DOHH2 (cell line): ENCODE measurements around the gene RPL29.

Experiments used
- H3F3A ChIP-seq: fragments of 200-600 bp; sonication (generic), shearing (Covaris generic); 2 replicates; pipeline ENCODE4 v1.6.0; 2016; ENCODE audit warnings: antibody characterized with exemption, mild to moderate bottlenecking; ENCODE audit not compliant: control insufficient read depth, insufficient read depth
- H3K27ac ChIP-seq: fragments of 200-600 bp; sonication (generic); 2 replicates; pipeline ENCODE4 v1.5.1; 2014; ENCODE audit warnings: low read depth, mild to moderate bottlenecking, low read length, moderate library complexity
- H3K27me3 ChIP-seq: fragments of 200-600 bp; sonication (generic); 2 replicates; pipeline ENCODE4 v1.6.1; 2014; ENCODE audit warnings: mild to moderate bottlenecking, low read length, mixed read lengths; ENCODE audit not compliant: control insufficient read depth
- H3K36me3 ChIP-seq: fragments of 200-600 bp; sonication (generic); 2 replicates; pipeline ENCODE4 v1.6.1; 2014; ENCODE audit warnings: mild to moderate bottlenecking, low read length, moderate library complexity, mixed read lengths; ENCODE audit not compliant: control insufficient read depth
- H3K4me1 ChIP-seq: fragments of 200-600 bp; sonication (generic); 2 replicates; pipeline ENCODE4 v1.6.1; 2014; ENCODE audit warnings: mild to moderate bottlenecking, low read length, mixed read lengths; ENCODE audit not compliant: control insufficient read depth
- H3K4me2 ChIP-seq: fragments of 200-600 bp; sonication (generic); 2 replicates; pipeline ENCODE4 v1.6.0; 2014; ENCODE audit warnings: mild to moderate bottlenecking, low read length, moderate library complexity
- H3K4me3 ChIP-seq: fragments of 200-600 bp; sonication (generic); 2 replicates; pipeline ENCODE4 v1.5.1; 2014; ENCODE audit warnings: mild to moderate bottlenecking, low read length, mixed read lengths
- H3K79me2 ChIP-seq: fragments of 200-600 bp; sonication (generic); 2 replicates; pipeline ENCODE4 v1.6.1; 2014; ENCODE audit warnings: mild to moderate bottlenecking, low read length, mixed read lengths; ENCODE audit not compliant: control insufficient read depth
- H3K9me2 ChIP-seq: fragments of 200-600 bp; sonication (generic); replicated peaks from 2 replicates; pipeline ENCODE4 v1.6.1; 2014; ENCODE audit warnings: mild to moderate bottlenecking, low read length, mixed read lengths; ENCODE audit not compliant: control insufficient read depth
- H3K9me3 ChIP-seq: fragments of 200-600 bp; sonication (generic); 2 replicates; pipeline ENCODE4 v1.6.1; 2014; ENCODE audit warnings: antibody characterized with exemption, low read length, mixed read lengths; ENCODE audit not compliant: control insufficient read depth, insufficient read depth
- H4K20me1 ChIP-seq: fragments of 200-600 bp; sonication (generic); 2 replicates; pipeline ENCODE4 v1.6.0; 2014; ENCODE audit warnings: low read depth, mild to moderate bottlenecking, antibody characterized with exemption, low read length, moderate library complexity; ENCODE audit not compliant: control insufficient read depth, insufficient read depth
- CTCF ChIP-seq: fragments of 200-600 bp; sonication (generic); IDR thresholded peaks from one replicate; pipeline ENCODE4 v1.5.1; 2014; ENCODE audit warnings: antibody characterized with exemption, mild to moderate bottlenecking, low read depth, low read length; ENCODE audit not compliant: poor library complexity, severe bottlenecking
- EZH2phosphoT487 ChIP-seq: fragments of 200-600 bp; sonication (generic); IDR thresholded peaks from 2 replicates; pipeline ENCODE4 v1.6.1; 2017; ENCODE audit warnings: borderline replicate concordance, mild to moderate bottlenecking, antibody characterized with exemption, low read length, moderate library complexity, mixed read lengths

RPL29 gene

DNA sequence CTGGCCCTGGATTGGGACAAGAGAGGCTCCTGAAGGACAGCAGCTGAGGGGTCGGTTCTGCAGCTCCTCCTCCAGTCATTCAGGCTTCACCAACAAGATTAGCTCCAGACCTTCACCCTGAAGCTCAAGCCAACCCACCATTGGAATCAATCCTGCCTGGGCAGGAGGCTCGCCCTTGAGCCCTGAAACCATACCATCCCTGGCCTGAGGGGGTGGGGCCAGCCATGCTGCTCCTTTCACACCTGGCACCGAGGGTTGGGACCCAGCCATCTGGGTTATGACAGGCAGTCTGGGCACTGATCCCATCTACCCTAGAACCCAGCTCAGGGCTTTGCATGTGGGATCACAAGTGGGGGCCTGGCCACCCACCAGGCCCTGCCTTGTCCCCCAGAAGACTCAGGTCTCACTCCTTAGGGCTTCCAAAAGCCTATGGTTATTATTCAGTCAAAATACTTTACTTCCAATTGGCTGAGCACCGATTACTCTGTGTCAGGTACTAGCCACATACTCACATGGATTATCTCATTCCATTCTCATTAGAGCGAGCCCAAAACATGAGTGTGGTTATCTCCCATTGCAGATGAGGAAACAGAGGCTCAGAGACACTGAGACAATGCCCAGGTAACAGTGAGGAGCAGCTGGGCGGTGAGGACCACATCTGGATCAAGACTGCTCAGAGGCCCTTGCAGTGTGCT, 24.9 kb downstream of the RPL29 start:
- peaks cover 22% of the 10 kb centered on the region; the same call in 1 of the 2 replicates for H3F3A ChIP-seq
- no peaks in the 10 kb centered on the region; the same call in 1 of the 2 replicates for H4K20me1 ChIP-seq
- H3K36me3 ChIP-seq, result peaks cover 13% of the 10 kb centered on the region
- no peak overlapping the region for H3K4me3 ChIP-seq
- H3K9me2 ChIP-seq, result no peaks in the 10 kb centered on the region
- H3K27me3 ChIP-seq, result peaks cover 17% of the 10 kb centered on the region
- TF ChIP-seq CTCF, result no peak
- H3K27ac ChIP-seq, result no peak overlapping the region
- no peaks in the 10 kb centered on the region for H3K9me3 ChIP-seq
- peaks cover 31% of the 10 kb centered on the region for H3K4me1 ChIP-seq
- H3K79me2 ChIP-seq, result peaks cover 25% of the 10 kb centered on the region
- H3K4me2 ChIP-seq, result no peak overlapping the region

DNA sequence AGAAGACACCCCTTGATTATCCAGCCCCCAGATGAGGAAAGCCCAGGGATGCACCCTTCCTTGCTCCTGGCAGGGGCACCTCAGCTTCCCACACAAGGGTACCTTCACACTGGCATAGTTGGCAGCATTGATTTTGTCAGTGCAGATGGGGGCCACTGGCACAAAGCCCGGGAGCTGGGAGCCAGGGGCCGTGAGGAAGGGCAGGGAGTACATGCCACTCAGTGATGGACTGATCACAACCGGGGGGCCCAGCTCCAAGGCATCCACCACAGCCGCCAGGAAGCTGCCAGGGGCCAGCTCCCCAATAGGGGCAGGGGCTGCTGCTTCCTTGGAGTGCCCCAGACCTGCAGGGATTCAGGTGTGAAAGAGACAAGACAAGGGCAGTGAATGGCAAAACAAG, 25.9 kb downstream of the RPL29 start:
- H3K4me1 ChIP-seq, result peaks cover 25% of the 10 kb centered on the region
- peaks cover 21% of the 10 kb centered on the region for H3K79me2 ChIP-seq
- no peak overlapping the region for H3K4me3 ChIP-seq
- H4K20me1 ChIP-seq, result no peaks in the 10 kb centered on the region; the same call in 1 of the 2 replicates
- peaks cover 24% of the 10 kb centered on the region for H3K27me3 ChIP-seq
- no peaks in the 10 kb centered on the region for H3K9me3 ChIP-seq
- TF ChIP-seq CTCF, result no peak
- TF ChIP-seq EZH2phosphoT487, result no peak
- no peak overlapping the region for H3K27ac ChIP-seq
- H3K36me3 ChIP-seq, result peaks cover 13% of the 10 kb centered on the region
- no peak overlapping the region for H3K4me2 ChIP-seq
- peaks cover 17% of the 10 kb centered on the region; the same call in 1 of the 2 replicates for H3F3A ChIP-seq
- H3K9me2 ChIP-seq, result no peaks in the 10 kb centered on the region

DNA sequence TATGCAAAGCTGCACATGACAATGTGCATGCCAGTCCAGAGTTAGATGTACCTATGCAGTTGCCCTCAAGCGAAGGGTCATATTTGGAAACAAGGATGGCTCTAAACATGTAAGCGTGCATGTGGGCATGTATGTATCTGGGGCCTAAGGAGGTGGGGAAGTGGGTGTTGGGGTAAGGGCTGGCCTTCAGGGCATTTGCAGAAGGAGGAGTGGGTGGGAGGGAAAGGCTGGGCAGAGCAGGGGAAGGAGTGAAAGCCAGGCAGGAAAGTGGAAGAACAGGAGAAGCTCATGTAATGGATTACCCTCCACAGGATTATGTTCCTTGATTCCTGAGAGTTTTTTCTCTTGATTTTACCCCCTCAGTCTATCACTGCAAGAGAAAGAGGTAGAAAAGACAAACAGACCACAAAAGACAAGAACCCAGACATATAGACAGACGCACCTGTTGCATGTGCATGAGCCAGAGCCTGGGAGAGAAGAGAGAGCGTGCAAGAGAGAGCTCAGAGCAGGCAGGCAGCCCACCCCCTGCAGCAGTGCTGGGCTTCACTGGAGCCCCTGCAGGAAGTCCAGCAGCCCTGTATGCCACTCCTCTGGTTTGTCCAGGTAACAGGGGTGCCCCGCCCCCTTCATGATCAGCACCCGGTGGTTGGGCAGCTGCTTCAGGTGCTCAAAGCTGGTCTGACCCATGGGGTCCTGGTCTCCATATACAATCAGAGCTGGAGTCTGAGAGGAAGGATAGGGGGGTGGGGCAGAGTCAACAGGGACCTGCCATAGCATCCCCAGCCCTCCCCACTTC, 26.6 kb downstream of the RPL29 start:
- Histone ChIP-seq H3K4me3 (no peak overlapping the region), H3K4me2 (no peak overlapping the region)

More for the DNA sequence above, 26.6 kb downstream of the RPL29 start:
- Histone ChIP-seq H3F3A (peaks cover 14% of the 10 kb centered on the region; the same call in 1 of the 2 replicates), H3K79me2 (peaks cover 15% of the 10 kb centered on the region), H4K20me1 (no peaks in the 10 kb centered on the region; the same call in 1 of the 2 replicates), H3K27me3 (peaks cover 28% of the 10 kb centered on the region), H3K9me3 (no peaks in the 10 kb centered on the region), H3K36me3 (peaks cover 13% of the 10 kb centered on the region), H3K27ac (no peak overlapping the region), H3K9me2 (no peaks in the 10 kb centered on the region), H3K4me1 (peaks cover 17% of the 10 kb centered on the region)
- TF ChIP-seq CTCF, result no peak
- TF ChIP-seq EZH2phosphoT487, result no peak
